Activated naive CD4-positive, alpha-beta T cell treated with anti-CD3 and anti-CD28 coated beads, Interleukin-2, amount 50 U/mL, for 72 hours (primary cell): ENCODE measurements around the gene STYK1. TPM values are rescaled to one million over a fixed set of nuclear protein-coding genes. Genes with fewer than 3 reads are reported as not detected.
A peak's percentile ranks its signal among the peaks of the same experiment; 100 is the strongest.

Experiments
- ATAC-seq, 2 donors: fragments of 150-1000 bp; cut with Tn5 transposase; 2 replicates each; pipeline ENCODE4 v1.10.0; 2021; ENCODE audit warnings: mild to moderate bottlenecking in 2 of 2, moderate library complexity in 2 of 2
- DNase-seq, 2 donors: peaks; one replicate each; pipeline ENCODE4 v3.0.0; 2021 to 2022; ENCODE audit warnings: low spot score in 2 of 2
- H3K27ac Mint-ChIP-seq, 2 donors: one replicate each; pipeline ENCODE4 v1.8.0; 2022; ENCODE audit warnings: mild to moderate bottlenecking in 2 of 2, mixed read lengths in 2 of 2
- H3K36me3 Mint-ChIP-seq, 2 donors: one replicate each; pipeline ENCODE4 v1.8.0; 2022; ENCODE audit warnings: mixed read lengths in 2 of 2
- H3K9me3 Mint-ChIP-seq, 2 donors: one replicate each; pipeline ENCODE4 v1.8.0; 2022; ENCODE audit warnings: mixed read lengths in 2 of 2
- total RNA-seq, 2 donors: library from RNA; stranded (reverse); gene quantifications; one replicate each; pipeline ENCODE4 v1.2.3, GENCODE V29; 2022

Gene STYK1, protein sequence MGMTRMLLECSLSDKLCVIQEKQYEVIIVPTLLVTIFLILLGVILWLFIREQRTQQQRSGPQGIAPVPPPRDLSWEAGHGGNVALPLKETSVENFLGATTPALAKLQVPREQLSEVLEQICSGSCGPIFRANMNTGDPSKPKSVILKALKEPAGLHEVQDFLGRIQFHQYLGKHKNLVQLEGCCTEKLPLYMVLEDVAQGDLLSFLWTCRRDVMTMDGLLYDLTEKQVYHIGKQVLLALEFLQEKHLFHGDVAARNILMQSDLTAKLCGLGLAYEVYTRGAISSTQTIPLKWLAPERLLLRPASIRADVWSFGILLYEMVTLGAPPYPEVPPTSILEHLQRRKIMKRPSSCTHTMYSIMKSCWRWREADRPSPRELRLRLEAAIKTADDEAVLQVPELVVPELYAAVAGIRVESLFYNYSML
- under 1 TPM in 1 of 2 donors, not detected in 1; 0.74 TPM for total RNA-seq

DNA sequence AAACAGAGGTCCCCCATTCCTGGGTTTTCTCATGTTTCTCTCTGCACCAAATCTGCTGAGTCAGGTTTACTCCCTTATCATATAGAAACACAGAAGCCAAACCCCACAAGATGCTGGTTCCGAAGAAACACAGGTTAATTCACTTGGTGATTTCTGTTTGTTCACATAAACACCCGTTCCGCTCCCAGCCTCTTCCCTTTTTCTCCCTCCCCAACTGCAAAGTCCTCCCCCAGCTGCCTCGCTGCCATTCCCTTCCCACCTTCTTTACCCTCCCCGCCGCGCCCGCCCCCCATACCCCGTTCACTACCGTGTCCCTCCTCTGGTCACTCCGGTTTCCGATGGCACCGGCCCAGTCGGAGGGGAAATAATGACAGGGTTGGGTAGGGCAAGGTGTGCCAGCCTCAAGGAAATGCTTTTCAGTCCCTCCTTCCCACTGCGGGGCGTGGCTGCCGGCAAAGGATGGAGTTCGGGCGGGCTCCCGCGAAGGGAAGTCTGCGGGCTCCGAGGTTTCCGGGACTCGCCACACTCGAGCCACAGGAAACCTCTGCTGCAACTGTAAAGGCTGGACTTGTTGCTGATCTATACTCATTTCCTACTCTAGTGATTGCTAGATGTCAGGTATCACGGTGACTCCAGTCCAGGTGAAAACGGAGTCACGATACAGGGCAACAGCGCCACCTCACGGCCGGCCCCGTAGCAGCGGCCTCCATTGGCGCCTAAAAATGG is at the start of gene STYK1:
STYK1 (minus strand) TSS at position 394 of the 726 bp plus-strand sequence. CDS start 39,434 bp downstream, outside the sequence.
- no peaks in the 10 kb centered on the region for H3K36me3 Mint-ChIP-seq
- no peaks in the 10 kb centered on the region for H3K9me3 Mint-ChIP-seq
- H3K27ac Mint-ChIP-seq: peak within 1 kb of the TSS; percentile 34 to 37
- peak; percentile 93 to 98 for ATAC-seq
- DNase-seq: peak; percentile 80 to 84

GRCh38 chr12:10722905-10723746 is 49.3 kb upstream of the STYK1 start, which contains the start of gene YBX3:
TSS of gene YBX3 (minus strand) at chr12:10723323. CDS start at chr12:10723111, 212 bp downstream.
- H3K9me3 Mint-ChIP-seq: no peaks in the 10 kb centered on the region
- peak; percentile 60 for ATAC-seq
- H3K27ac Mint-ChIP-seq: peak within 1 kb of the TSS; percentile 93 to 97
- DNase-seq: peak; percentile 65 to 72
- peaks cover 10 to 20% of the 10 kb centered on the region in 2 donors for H3K36me3 Mint-ChIP-seq

- H3K9me3 Mint-ChIP-seq: no peaks in the 10 kb centered on the region
- peak; percentile 78 to 82 for ATAC-seq
- peak in 1 of 2 donors; percentile 62 for DNase-seq
- H3K36me3 Mint-ChIP-seq: peaks cover 10 to 26% of the 10 kb centered on the region in 2 donors
- peak overlapping the region; percentile 93 to 97 for H3K27ac Mint-ChIP-seq
Measured at GRCh38 chr12:10722502-10722904, 48.7 kb upstream of the STYK1 start.

- Mint-ChIP-seq H3K9me3 (no peaks in the 10 kb centered on the region), H3K36me3 (peaks cover 10 to 32% of the 10 kb centered on the region in 2 donors), H3K27ac (peak overlapping the region; percentile 93 to 97)
- DNase-seq: peak; percentile 63 to 73
- ATAC-seq: peak; percentile 66 to 67
Measured at GRCh38 chr12:10721651-10722501, 48.0 kb upstream of the STYK1 start.

DNA sequence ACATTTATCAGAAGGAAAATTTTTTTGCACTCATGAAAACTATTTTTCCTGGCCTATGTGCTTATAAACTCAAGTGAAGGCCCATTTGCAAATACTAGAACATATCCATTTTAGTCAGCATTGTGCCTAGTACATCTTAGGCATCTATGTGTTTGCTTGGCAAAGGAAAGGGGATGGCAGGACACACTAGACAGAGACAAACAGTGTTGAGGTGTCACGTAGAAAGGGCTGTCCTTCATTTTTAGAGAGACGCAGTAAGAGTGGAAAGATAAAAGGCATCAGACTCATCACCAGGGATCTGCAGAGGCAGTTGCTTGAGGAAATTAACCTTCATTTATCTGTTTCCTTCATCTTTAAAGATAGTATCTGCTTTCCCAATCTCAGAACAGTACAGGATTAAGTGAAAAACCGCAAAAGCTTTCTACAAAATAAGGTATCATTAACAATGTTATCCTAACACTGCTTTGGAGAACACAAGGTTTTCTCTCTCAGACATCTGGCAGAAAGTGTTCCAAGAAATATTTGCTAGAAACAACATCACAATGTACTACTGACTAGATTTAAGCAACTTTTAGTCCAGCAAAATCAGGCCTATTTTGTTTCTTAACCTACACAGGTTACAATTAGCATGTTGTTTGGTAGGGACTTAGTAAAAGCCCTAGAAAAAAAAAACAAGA is 47.3 kb upstream of the STYK1 start:
- ATAC-seq (no peak), DNase-seq (no peak)
- H3K36me3 Mint-ChIP-seq: peaks cover 10 to 39% of the 10 kb centered on the region in 2 donors
- peak overlapping the region in 1 of 2 donors; percentile 93 for H3K27ac Mint-ChIP-seq
- no peaks in the 10 kb centered on the region for H3K9me3 Mint-ChIP-seq

GRCh38 chr12:10719482-10719881 is 45.6 kb upstream of the STYK1 start:
- Mint-ChIP-seq H3K9me3 (no peaks in the 10 kb centered on the region), H3K36me3 (peaks cover 16 to 48% of the 10 kb centered on the region in 2 donors)

GRCh38 chr12:10718279-10718821 is 44.5 kb upstream of the STYK1 start:
- Mint-ChIP-seq H3K9me3 (no peaks in the 10 kb centered on the region), H3K27ac (peak overlapping the region in 1 of 2 donors; percentile 19), H3K36me3 (peaks cover 24 to 58% of the 10 kb centered on the region in 2 donors)
- DNase-seq: no peak
- no peak for ATAC-seq

More at GRCh38 chr12:10719482-10719881, 45.6 kb upstream of the STYK1 start:
- ATAC-seq (no peak), DNase-seq (no peak)
- H3K27ac Mint-ChIP-seq: no peak overlapping the region

DNA sequence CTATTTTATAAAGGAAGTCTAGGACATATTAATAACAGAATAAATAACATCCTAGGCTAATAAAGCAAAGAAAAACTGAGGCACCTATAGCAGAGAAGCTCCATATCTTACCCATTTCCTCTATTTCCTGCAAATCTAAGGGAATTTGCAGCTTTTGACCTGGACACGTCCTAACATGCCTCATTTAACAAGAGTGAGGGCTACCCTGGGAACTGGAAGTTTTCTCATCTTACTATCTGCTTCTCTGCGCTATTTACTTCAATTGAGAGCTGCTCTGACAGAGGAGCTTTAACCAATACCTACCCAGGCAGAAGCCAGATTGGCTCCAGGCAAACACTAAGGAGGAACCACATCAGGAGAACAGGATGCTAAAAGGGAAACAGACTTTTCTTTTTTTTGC is 43.6 kb upstream of the STYK1 start:
- ATAC-seq: no peak
- no peak overlapping the region for H3K27ac Mint-ChIP-seq
- H3K9me3 Mint-ChIP-seq: no peaks in the 10 kb centered on the region
- no peak for DNase-seq
- peaks cover 29 to 66% of the 10 kb centered on the region in 2 donors for H3K36me3 Mint-ChIP-seq

GRCh38 chr12:10716704-10717315 is 43.0 kb upstream of the STYK1 start:
- ATAC-seq: no peak
- DNase-seq: no peak
- Mint-ChIP-seq H3K27ac (no peak overlapping the region), H3K36me3 (peaks cover 29 to 66% of the 10 kb centered on the region in 2 donors), H3K9me3 (no peaks in the 10 kb centered on the region)

DNA sequence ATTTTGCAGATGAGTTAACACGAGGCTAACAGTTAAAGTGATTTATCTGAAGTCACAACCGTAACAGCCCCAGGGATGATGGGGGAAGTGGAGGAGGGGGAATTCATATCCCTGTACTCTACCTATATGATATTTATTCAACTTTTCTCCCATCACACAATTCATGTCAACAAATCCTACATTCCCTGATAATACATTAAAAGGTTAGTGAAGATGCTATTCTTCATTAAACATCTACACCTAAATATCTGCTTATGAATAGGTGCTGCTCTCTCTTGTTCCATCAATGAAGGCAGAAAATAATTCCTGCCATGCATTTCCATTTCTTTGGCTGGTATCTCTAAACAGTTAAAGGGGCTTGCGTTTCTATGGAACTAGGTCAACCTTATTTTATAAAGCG is 42.4 kb upstream of the STYK1 start:
- H3K27ac Mint-ChIP-seq: no peak overlapping the region
- no peaks in the 10 kb centered on the region for H3K9me3 Mint-ChIP-seq
- DNase-seq (no peak), ATAC-seq (no peak)
- H3K36me3 Mint-ChIP-seq: peaks cover 29 to 69% of the 10 kb centered on the region in 2 donors

DNA sequence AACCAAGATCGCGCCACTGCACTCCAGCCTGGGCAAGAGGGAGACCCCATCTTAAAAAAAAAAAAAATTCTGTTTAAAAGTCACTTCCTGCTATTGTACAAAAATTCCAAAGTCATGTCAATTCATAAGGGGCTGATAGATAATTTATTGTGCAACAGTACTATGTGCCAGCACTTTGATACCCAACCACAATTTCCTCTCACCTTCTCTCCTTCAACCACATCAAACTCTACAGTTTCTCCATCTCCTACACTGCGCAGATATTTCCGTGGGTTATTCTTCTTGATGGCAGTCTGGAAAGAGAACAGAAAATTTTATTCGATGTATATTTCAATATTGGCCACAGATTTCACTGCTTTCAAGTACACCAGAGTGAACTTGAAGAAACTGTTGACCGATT is 41.6 kb upstream of the STYK1 start:
- H3K36me3 Mint-ChIP-seq: peaks cover 29 to 69% of the 10 kb centered on the region in 2 donors
- no peak for DNase-seq
- no peaks in the 10 kb centered on the region for H3K9me3 Mint-ChIP-seq
- ATAC-seq: peak; percentile 71 to 86
- H3K27ac Mint-ChIP-seq: no peak overlapping the region

- no peak for DNase-seq
- H3K36me3 Mint-ChIP-seq: peaks cover 47 to 62% of the 10 kb centered on the region in 2 donors
- no peak overlapping the region for H3K27ac Mint-ChIP-seq
- H3K9me3 Mint-ChIP-seq: no peaks in the 10 kb centered on the region
- no peak for ATAC-seq
Measured at GRCh38 chr12:10709808-10710207, 36.0 kb upstream of the STYK1 start.

DNA sequence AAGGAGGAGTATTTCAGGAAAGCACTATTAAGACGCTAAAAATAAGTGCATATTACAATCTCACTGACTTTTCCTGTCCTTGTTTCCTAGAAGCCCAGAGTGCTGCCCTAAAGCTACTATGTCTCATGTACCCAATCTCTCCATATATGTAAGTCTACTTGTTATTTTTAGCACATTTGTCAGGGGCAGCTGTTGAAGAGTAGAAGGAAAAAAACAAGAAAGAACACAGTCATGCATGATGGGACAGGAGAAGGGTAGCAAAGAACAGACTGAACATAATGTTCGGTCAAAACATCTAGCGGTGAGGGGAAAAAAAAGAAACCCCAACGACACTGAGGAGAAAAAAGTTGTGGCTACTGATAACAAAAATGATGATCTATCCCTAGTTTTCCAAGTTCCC is 35.0 kb upstream of the STYK1 start:
- no peak for ATAC-seq
- Mint-ChIP-seq H3K27ac (no peak overlapping the region), H3K9me3 (no peaks in the 10 kb centered on the region), H3K36me3 (peaks cover 45 to 58% of the 10 kb centered on the region in 2 donors)
- no peak for DNase-seq

DNA sequence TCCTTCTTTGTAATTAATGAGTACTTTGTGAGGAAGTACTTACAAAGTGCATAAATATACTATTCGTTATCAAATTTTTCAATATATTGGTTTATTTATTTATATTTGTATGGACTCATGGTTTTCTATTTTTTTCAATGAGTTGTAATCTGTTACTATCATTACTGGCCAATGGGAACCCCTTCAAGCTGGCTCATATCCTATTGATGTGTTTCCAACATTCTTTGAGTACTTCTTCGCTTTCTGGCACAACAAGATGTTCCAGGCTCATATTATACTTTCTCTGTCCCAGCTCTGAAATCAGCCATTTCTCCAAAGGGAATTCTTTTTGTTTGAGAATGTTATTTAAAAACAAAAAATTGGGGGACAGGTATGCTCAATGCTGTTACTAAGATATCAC is 31.8 kb upstream of the STYK1 start:
- no peak for DNase-seq
- Mint-ChIP-seq H3K9me3 (no peaks in the 10 kb centered on the region), H3K27ac (no peak overlapping the region), H3K36me3 (peaks cover 24 to 44% of the 10 kb centered on the region in 2 donors)
- ATAC-seq: no peak
